K562 (cell line): ENCODE data around the gene TMEM132C. TPM values are rescaled to one million over a fixed set of nuclear protein-coding genes. Genes with fewer than 3 reads are reported as not detected.

ENCODE experiments used
- ATAC-seq: fragments of 200-7000 bp; cut with Tn5 transposase; 3 replicates; pipeline ENCODE4 v1.9.1; 2020; ENCODE audit warnings: moderate library complexity
- BruUV-seq: library from RNA; stranded (reverse); fragments of 400-500 nt; replicated peaks from 2 replicates; lab custom pipeline; 2021; lab: Mats Ljungman, UMichigan
- CTCF ChIA-PET: fragments of 300-600 bp; formaldehyde crosslinking; extraction: SDS; loops from one replicate; lab custom pipeline; 2021; ENCODE audit warnings: low intra/inter-chr PET ratio; lab: Yijun Ruan, JAX
- POLR2A ChIA-PET: fragments of 300-600, 350-650 bp; sonication (Branson Sonifier 250); formaldehyde crosslinking; extraction: SDS; loops from one replicate; lab custom pipeline; 2021; ENCODE audit warnings: antibody characterized with exemption, inconsistent platforms; lab: Yijun Ruan, JAX
- DNase-seq, 4 experiments: peaks; one replicate each; pipeline versions ENCODE4 v3.0.0 to v3.0.0-alpha.2; 2011 to 2018; ENCODE audit warnings: low spot score in 3 of 4, mixed read lengths in 3 of 4; ENCODE audit errors: extremely low read depth in 1 of 4
- FAIRE-seq: peaks from 2 replicates; lab custom pipeline; 2011; peaks lifted over from hg19 to GRCh38; lab: Jason Lieb, UNC
- H2AFZ ChIP-seq: 2 replicates; pipeline ENCODE4 v1.6.0; 2011; ENCODE audit warnings: low read depth, low read length, control low read depth, inconsistent platforms
- H3K27ac ChIP-seq: fragments of 200-600 bp; 3 replicates; pipeline ENCODE4 v1.8.0; 2011; ENCODE audit warnings: low read depth, mild to moderate bottlenecking, control low read depth, inconsistent platforms, low read length, moderate library complexity, mixed read lengths; ENCODE audit errors: extremely low read depth
- H3K27me3 ChIP-seq, 2 experiments: fragments of 300-600 bp in 1 of 2; 2 replicates in 1 of 2; 3 replicates in 1 of 2; pipeline versions ENCODE4 v1.6.0 to v1.8.0; 2011; ENCODE audit warnings: inconsistent platforms in 2 of 2, low read length in 2 of 2, mild to moderate bottlenecking in 1 of 2, mixed read lengths in 1 of 2, moderate library complexity in 1 of 2; ENCODE audit not compliant: control insufficient read depth in 2 of 2, insufficient read depth in 2 of 2
- H3K36me3 ChIP-seq: fragments of 300-600 bp; 3 replicates; pipeline ENCODE4 v1.8.0; 2011; ENCODE audit warnings: mild to moderate bottlenecking, low read length, inconsistent platforms; ENCODE audit not compliant: control insufficient read depth, insufficient read depth
- H3K4me1 ChIP-seq, 2 experiments: fragments of 200-600 bp in 1 of 2; replicated peaks in 1 of 2; 2 replicates in 1 of 2; 3 replicates in 1 of 2; pipeline versions ENCODE4 v1.5.1 to v1.8.0; 2011; ENCODE audit warnings: inconsistent platforms in 2 of 2, low read length in 2 of 2, mild to moderate bottlenecking in 1 of 2, mixed read lengths in 1 of 2, moderate library complexity in 1 of 2; ENCODE audit not compliant: control insufficient read depth in 2 of 2, insufficient read depth in 2 of 2
- H3K4me2 ChIP-seq: 2 replicates; pipeline ENCODE4 v1.6.1; 2011; ENCODE audit warnings: low read length, control low read depth, inconsistent platforms, mixed read lengths; ENCODE audit not compliant: insufficient read depth
- H3K4me3 ChIP-seq: fragments of 200-600 bp; sonication (generic), shearing (Covaris generic); 2 replicates; pipeline ENCODE4 v1.5.1; 2016; ENCODE audit warnings: control low read depth, inconsistent platforms
- H3K79me2 ChIP-seq: fragments of 200-600 bp; 3 replicates; pipeline ENCODE4 v1.8.0; 2011; ENCODE audit warnings: low read length, inconsistent platforms; ENCODE audit not compliant: control insufficient read depth, insufficient read depth
- H3K9ac ChIP-seq, 2 experiments: 2 replicates each; pipeline versions ENCODE4 v1.6.0 to v1.6.1; 2011; ENCODE audit warnings: low read depth in 2 of 2, low read length in 2 of 2, control low read depth in 1 of 2, inconsistent platforms in 1 of 2, mild to moderate bottlenecking in 1 of 2, mixed read lengths in 1 of 2; ENCODE audit not compliant: insufficient read depth in 1 of 2
- H3K9me1 ChIP-seq: one replicate; pipeline ENCODE4 v1.6.0; 2011; ENCODE audit warnings: inconsistent platforms, mild to moderate bottlenecking, low read length, moderate library complexity; ENCODE audit not compliant: control insufficient read depth, insufficient read depth
- H3K9me3 ChIP-seq: replicated peaks from 2 replicates; pipeline ENCODE4 v1.5.1; 2011; ENCODE audit warnings: low read depth, low read length, inconsistent platforms; ENCODE audit not compliant: control insufficient read depth, insufficient read depth
- H4K20me1 ChIP-seq: replicated peaks from 2 replicates; pipeline ENCODE4 v1.6.1; 2011; ENCODE audit warnings: low read length, inconsistent platforms, mixed read lengths; ENCODE audit not compliant: control insufficient read depth, insufficient read depth
- EWSR1 ChIP-seq: fragments of 450-650 bp; IDR thresholded peaks from 2 replicates; pipeline ENCODE4 v1.6.1; 2018; ENCODE audit warnings: borderline replicate concordance, mild to moderate bottlenecking, low read depth, moderate library complexity; ENCODE audit not compliant: partially characterized antibody
- MCM7 ChIP-seq, 2 experiments: fragments of 450-650 bp; IDR thresholded peaks; 2 replicates each; pipeline ENCODE4 v1.6.1; 2016 to 2018
- RBM25 ChIP-seq: fragments of 200-400 bp; formaldehyde crosslinking; IDR thresholded peaks from 2 replicates; pipeline ENCODE4 v1.6.1; 2018; ENCODE audit warnings: low read length, low read depth, moderate library complexity; ENCODE audit not compliant: severe bottlenecking
- RNF2 ChIP-seq: sonication (generic); IDR thresholded peaks from 2 replicates; pipeline ENCODE4 v1.6.1; 2016
- USF1 ChIP-seq: sonication (generic); formaldehyde crosslinking; IDR thresholded peaks from 2 replicates; pipeline ENCODE4 v1.9.0; 2022; ENCODE audit warnings: mild to moderate bottlenecking, missing genetic modification reagents
- ZFP36 ChIP-seq: fragments of 150-350 bp; IDR thresholded peaks from 2 replicates; pipeline ENCODE4 v1.6.1; 2018; ENCODE audit warnings: low read length, low read depth; ENCODE audit not compliant: partially characterized antibody
- WGBS: fragments of 100-300 bp; shearing (Covaris generic); methylation state at CpG from one replicate; pipeline ENCODE4 v1.1.6; 2016; ENCODE audit warnings: low coverage, mixed read lengths; ENCODE audit not compliant: insufficient coverage; ENCODE audit errors: missing lambda C conversion rate; 5-methylcytosine and 5-hydroxymethylcytosine counted together
- in situ Hi-C: fragments of 300-500 bp; cut with MboI; formaldehyde crosslinking; loops from 4 replicates; pipeline ENCODE4 v1.15.0; 2018; ENCODE audit warnings: inconsistent platforms, mixed read lengths
- intact Hi-C: fragments of 100-400 bp; cut with micrococcal nuclease; formaldehyde crosslinking; loops from 2 replicates; pipeline ENCODE4 v1.14.2; 2022
- polyA plus RNA-seq, 8 experiments: library from polyadenylated mRNA; depleted of rRNA in 4 of 8; stranded (reverse) in 5 of 8; unstranded in 3 of 8; fragments of >200 nt; fragmentation: Nextera tagmentation in 2 of 8; fragmentation: Illumina TruSeq in 1 of 8; extraction: Ambion mirVana in 2 of 8; extraction: Trizol in 1 of 8; gene quantifications; 2 replicates each; pipeline versions ENCODE4 v1.2.1 to v1.2.3, GENCODE V29; 2011 to 2014; ENCODE audit warnings: inconsistent platforms in 1 of 8, missing spikeins in 1 of 8
- total RNA-seq, 7 experiments: library from RNA; depleted of rRNA in 6 of 7; stranded (reverse); fragments of >200 nt in 6 of 7; fragmentation: Illumina TruSeq in 2 of 7; extraction: Trizol in 2 of 7; gene quantifications; 2 replicates each; pipeline versions ENCODE4 v1.2.1 to v1.2.3, GENCODE V29; 2011 to 2021; ENCODE audit warnings: low replicate concordance in 1 of 7
- TF ChIP-seq, protein P1 (sequence below): sonication (generic); formaldehyde crosslinking; IDR thresholded peaks from 2 replicates; pipeline ENCODE4 v1.8.1; 2023; ENCODE audit warnings: mild to moderate bottlenecking, missing genetic modification reagents

The TMEM132C gene
- total and polyA plus RNA-seq, 9 of the 15 experiments (the other 6 are each of a cell fraction or from before 2014, with no cell fraction given), result not detected

- intact Hi-C loops, result no loop called here
- H3K9ac ChIP-seq, result no peak overlapping the region
- in situ Hi-C loops, result no loop called here
- FAIRE-seq, result no peak
- no peak overlapping the region for H2AFZ ChIP-seq
- H3K4me1 ChIP-seq, result no peaks in the 10 kb centered on the region
- DNase-seq, result no peak
- no peak overlapping the region for H3K27ac ChIP-seq
- BruUV-seq, result no TSS peak
- no peaks in the 10 kb centered on the region for H3K36me3 ChIP-seq
- TF ChIP-seq MCM7 (IDR thresholded peaks at IDR 0.05), result no peak
- no peak for TF ChIP-seq RNF2
- TF ChIP-seq RBM25, result peak; percentile 87
- no peak for TF ChIP-seq EWSR1
- no peak for TF ChIP-seq USF1 (CRISPR knock-in tag)
- TF ChIP-seq, protein P1, sequence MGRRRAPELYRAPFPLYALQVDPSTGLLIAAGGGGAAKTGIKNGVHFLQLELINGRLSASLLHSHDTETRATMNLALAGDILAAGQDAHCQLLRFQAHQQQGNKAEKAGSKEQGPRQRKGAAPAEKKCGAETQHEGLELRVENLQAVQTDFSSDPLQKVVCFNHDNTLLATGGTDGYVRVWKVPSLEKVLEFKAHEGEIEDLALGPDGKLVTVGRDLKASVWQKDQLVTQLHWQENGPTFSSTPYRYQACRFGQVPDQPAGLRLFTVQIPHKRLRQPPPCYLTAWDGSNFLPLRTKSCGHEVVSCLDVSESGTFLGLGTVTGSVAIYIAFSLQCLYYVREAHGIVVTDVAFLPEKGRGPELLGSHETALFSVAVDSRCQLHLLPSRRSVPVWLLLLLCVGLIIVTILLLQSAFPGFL (CRISPR knock-in tag), result no peak
- TF ChIP-seq ZFP36, result peak; percentile 58
- H3K4me3 ChIP-seq, result no peak overlapping the region
- H3K4me2 ChIP-seq, result no peak overlapping the region
- ATAC-seq, result no peak
- ChIA-PET POLR2A (no interaction called here), CTCF (no interaction called here)
- no peaks in the 10 kb centered on the region for H3K9me3 ChIP-seq
- H3K9me1 ChIP-seq, result no peaks in the 10 kb centered on the region
- H4K20me1 ChIP-seq, result no peaks in the 10 kb centered on the region
- 0% methylated on average over 2 of the region's 2 CpGs for WGBS
- peaks cover 0 to 4% of the 10 kb centered on the region in 2 experiments; a peak in 2 of 5 replicates for H3K27me3 ChIP-seq
- H3K79me2 ChIP-seq, result no peaks in the 10 kb centered on the region
These were observed 204.5 kb downstream of the TMEM132C start for GRCh38 chr12:128471491-128471890.
